Smooth muscle cell (in vitro differentiated cells): ENCODE results near the gene ADI1. TPM values are rescaled to one million over a fixed set of nuclear protein-coding genes. Genes with fewer than 3 reads are reported as not detected.

Source experiments
- DNase-seq: peaks from one replicate; lab custom pipeline; 2025; ENCODE audit not compliant: unreplicated experiment; lab: John Stamatoyannopoulos, UW
- H2AFZ ChIP-seq: fragments of 200-600 bp; sonication (generic); 2 replicates; pipeline ENCODE4 v1.6.0; 2016; ENCODE audit warnings: antibody characterized with exemption, low read depth, mild to moderate bottlenecking
- H3F3A ChIP-seq: fragments of 200-600 bp; sonication (generic); 2 replicates; pipeline ENCODE4 v1.6.0; 2017; ENCODE audit warnings: antibody characterized with exemption, low read depth
- H3K27ac ChIP-seq: fragments of 200-600 bp; sonication (generic); 2 replicates; pipeline ENCODE4 v1.5.1; 2016; ENCODE audit warnings: low read depth, mild to moderate bottlenecking
- H3K27me3 ChIP-seq: fragments of 200-600 bp; sonication (generic); 2 replicates; pipeline ENCODE4 v1.6.1; 2016; ENCODE audit warnings: low read depth, mild to moderate bottlenecking
- H3K36me3 ChIP-seq: fragments of 200-600 bp; sonication (generic); 2 replicates; pipeline ENCODE4 v1.5.1; 2016; ENCODE audit warnings: low read depth
- H3K4me1 ChIP-seq: fragments of 200-600 bp; sonication (generic); 2 replicates; pipeline ENCODE4 v1.5.1; 2016; ENCODE audit warnings: low read depth
- H3K4me2 ChIP-seq: fragments of 200-600 bp; sonication (generic); 2 replicates; pipeline ENCODE4 v1.6.0; 2016; ENCODE audit warnings: mild to moderate bottlenecking
- H3K4me3 ChIP-seq: fragments of 200-600 bp; sonication (generic); 2 replicates; pipeline ENCODE4 v1.5.1; 2016; ENCODE audit warnings: mild to moderate bottlenecking
- H3K79me2 ChIP-seq: fragments of 200-600 bp; sonication (generic); 2 replicates; pipeline ENCODE4 v1.6.0; 2016; ENCODE audit warnings: low read depth, mild to moderate bottlenecking
- H3K9ac ChIP-seq: fragments of 200-600 bp; sonication (generic); 2 replicates; pipeline ENCODE4 v1.6.0; 2016; ENCODE audit warnings: low read depth
- H3K9me3 ChIP-seq: fragments of 200-600 bp; sonication (generic); replicated peaks from 2 replicates; pipeline ENCODE4 v1.5.1; 2016; ENCODE audit warnings: low read depth
- H4K20me1 ChIP-seq: fragments of 200-600 bp; sonication (generic); 2 replicates; pipeline ENCODE4 v1.6.0; 2016; ENCODE audit warnings: low read depth
- WGBS: methylation state at CpG from one replicate; pipeline ENCODE4 v1.1.7; 2016; ENCODE audit warnings: low lambda C conversion rate; 5-methylcytosine and 5-hydroxymethylcytosine counted together
- polyA plus RNA-seq: library from polyadenylated mRNA; unstranded; fragments of >200 nt; fragmentation: Nextera tagmentation; extraction: Ambion mirVana; gene quantifications from 2 replicates; pipeline ENCODE4 v1.2.1, GENCODE V29; 2016
- total RNA-seq: library from RNA; depleted of rRNA; stranded (reverse); fragments of >200 nt; gene quantifications from 2 replicates; pipeline ENCODE4 v1.2.3, GENCODE V29; 2014
- TF ChIP-seq, protein P1 (sequence below): fragments of 200-600 bp; sonication (generic); IDR thresholded peaks from 2 replicates; pipeline ENCODE4 v1.5.1; 2017; ENCODE audit warnings: borderline replicate concordance, mild to moderate bottlenecking, antibody characterized with exemption; ENCODE audit not compliant: insufficient read depth, poor library complexity, severe bottlenecking

The ADI1 gene
- total and polyA plus RNA-seq, 2 experiments from 2014 or later = 19.0 to 30.9 TPM

DNA sequence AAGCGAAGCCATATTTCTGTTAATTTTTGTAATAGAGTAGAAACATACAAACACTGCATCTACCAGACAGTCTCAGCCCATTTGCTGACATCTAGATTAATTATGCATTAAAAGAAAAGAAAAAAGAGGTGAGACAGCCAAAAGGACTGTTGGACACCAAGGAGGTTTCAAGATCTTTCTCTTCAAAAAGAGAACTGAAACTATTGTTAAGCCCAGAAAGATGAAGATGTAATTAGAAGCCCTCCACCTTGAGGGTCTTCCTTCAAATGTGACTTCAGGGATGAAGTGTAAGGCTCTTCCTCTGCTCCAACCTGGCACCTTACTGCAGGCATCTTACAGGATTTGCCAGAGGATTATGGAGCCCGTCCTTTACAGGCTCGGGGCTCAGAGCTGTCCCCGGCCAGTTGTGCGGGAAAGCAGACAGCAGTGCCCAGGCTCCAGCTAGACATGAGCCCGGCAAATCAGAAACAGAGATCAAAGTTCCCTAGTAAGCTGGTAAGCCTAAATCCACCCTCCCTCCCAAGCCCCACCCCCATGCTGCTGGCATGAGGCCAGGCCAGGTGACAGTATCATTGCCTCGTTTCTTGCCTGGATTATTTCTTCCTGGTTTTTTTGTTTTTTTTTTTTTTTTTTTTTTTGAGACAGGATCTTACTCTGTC, 38.9 kb downstream of the ADI1 start:
- no peak for DNase-seq
- no peak overlapping the region for H3K4me2 ChIP-seq
- TF ChIP-seq, protein P1, sequence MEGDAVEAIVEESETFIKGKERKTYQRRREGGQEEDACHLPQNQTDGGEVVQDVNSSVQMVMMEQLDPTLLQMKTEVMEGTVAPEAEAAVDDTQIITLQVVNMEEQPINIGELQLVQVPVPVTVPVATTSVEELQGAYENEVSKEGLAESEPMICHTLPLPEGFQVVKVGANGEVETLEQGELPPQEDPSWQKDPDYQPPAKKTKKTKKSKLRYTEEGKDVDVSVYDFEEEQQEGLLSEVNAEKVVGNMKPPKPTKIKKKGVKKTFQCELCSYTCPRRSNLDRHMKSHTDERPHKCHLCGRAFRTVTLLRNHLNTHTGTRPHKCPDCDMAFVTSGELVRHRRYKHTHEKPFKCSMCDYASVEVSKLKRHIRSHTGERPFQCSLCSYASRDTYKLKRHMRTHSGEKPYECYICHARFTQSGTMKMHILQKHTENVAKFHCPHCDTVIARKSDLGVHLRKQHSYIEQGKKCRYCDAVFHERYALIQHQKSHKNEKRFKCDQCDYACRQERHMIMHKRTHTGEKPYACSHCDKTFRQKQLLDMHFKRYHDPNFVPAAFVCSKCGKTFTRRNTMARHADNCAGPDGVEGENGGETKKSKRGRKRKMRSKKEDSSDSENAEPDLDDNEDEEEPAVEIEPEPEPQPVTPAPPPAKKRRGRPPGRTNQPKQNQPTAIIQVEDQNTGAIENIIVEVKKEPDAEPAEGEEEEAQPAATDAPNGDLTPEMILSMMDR = no peak

DNA sequence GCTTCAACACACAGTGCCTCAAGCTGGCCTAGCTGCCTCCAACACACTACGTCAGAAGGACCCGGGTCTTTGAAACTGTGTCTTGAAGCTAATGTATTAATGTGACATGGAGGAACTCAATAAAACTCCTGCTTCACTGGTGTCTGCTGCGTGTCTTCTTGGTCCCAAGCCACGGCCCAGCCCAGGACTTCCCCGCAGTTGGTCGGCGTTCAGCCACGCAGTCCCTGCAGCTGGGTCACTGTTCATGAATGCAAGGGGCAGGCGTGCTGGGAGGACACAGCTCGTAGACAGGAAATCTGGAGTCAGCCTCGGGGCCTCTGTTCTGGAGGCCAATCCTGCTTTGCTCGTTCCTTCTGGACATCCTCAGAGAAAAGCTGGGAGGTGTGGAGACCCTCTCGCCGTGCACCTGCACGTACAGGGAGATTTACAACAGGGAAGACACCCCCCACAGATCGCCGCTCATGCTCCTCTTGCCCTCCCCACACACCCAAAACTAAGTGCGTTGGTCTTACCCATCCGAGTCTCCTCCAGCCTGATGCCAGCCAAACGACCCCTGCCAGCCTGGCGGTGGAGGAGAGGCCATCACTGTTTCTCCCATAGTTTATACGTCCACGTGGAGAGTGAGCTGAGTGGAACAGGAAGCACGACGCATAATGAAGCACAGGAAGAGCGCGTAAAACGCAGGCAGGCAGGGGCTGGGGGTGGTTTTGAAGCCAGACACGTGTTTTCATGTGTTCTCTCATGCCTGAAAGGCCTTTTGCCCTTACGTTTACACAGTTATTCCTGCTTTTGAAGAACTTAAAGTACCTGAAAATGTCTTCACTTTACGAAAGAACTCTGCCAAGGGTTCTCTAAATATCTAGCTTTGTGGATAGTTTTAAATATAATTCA, 39.7 kb downstream of the ADI1 start:
- no peaks in the 10 kb centered on the region for H3F3A ChIP-seq
- no peak overlapping the region for H3K27ac ChIP-seq
- DNase-seq = no peak
- no peak overlapping the region for H3K4me3 ChIP-seq
- H3K9ac ChIP-seq = no peak overlapping the region
- H3K27me3 ChIP-seq = no peaks in the 10 kb centered on the region
- no peaks in the 10 kb centered on the region for H3K4me1 ChIP-seq
- TF ChIP-seq, protein P1 = no peak
- H2AFZ ChIP-seq = no peak overlapping the region
- no peak overlapping the region for H3K4me2 ChIP-seq
- H3K36me3 ChIP-seq = no peaks in the 10 kb centered on the region
- H4K20me1 ChIP-seq = no peaks in the 10 kb centered on the region
- whole genome bisulfite sequencing = 96% methylated on average over 31 of the region's 31 CpGs
- H3K9me3 ChIP-seq = no peaks in the 10 kb centered on the region
- H3K79me2 ChIP-seq = no peaks in the 10 kb centered on the region

More for the DNA sequence above, 38.9 kb downstream of the ADI1 start:
- no peaks in the 10 kb centered on the region for H3K36me3 ChIP-seq
- no peak overlapping the region for H3K27ac ChIP-seq
- H3K4me3 ChIP-seq = no peak overlapping the region
- H3K79me2 ChIP-seq = no peaks in the 10 kb centered on the region
- no peaks in the 10 kb centered on the region for H3K27me3 ChIP-seq
- H4K20me1 ChIP-seq = no peaks in the 10 kb centered on the region
- WGBS = 74% methylated on average over 7 of the region's 7 CpGs
- H3K9ac ChIP-seq = no peak overlapping the region
- no peak overlapping the region for H2AFZ ChIP-seq
- no peaks in the 10 kb centered on the region for H3K9me3 ChIP-seq
- H3K4me1 ChIP-seq = no peaks in the 10 kb centered on the region
- H3F3A ChIP-seq = no peaks in the 10 kb centered on the region

DNA sequence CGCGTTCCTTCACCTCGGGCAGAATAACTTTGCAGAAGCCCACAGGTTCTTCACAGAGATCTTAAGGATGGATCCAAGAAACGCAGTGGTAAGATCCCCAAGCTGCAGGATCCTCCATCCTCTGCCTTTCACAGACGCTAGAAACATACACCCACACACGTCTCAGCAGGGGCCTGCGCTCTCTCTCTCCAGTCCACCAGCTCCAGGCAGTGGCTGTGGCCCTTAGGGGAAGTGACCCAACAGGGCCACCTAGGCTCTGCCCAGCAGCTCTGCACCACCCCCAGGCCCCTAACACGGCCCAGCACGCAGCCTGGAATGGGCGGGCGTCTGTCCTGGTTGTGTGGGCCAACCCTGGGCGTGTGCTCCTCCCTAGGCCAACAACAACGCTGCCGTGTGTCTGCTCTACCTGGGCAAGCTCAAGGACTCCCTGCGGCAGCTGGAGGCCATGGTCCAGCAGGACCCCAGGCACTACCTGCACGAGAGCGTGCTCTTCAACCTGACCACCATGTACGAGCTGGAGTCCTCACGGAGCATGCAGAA, 40.4 kb downstream of the ADI1 start:
- no peaks in the 10 kb centered on the region for H3K27me3 ChIP-seq
- H3K4me1 ChIP-seq = no peaks in the 10 kb centered on the region
- H4K20me1 ChIP-seq = no peaks in the 10 kb centered on the region
- H3K79me2 ChIP-seq = no peaks in the 10 kb centered on the region
- H3K4me3 ChIP-seq = no peak overlapping the region
- TF ChIP-seq, protein P1 = no peak
- H3K9me3 ChIP-seq = no peaks in the 10 kb centered on the region
- DNase-seq = no peak
- no peaks in the 10 kb centered on the region for H3F3A ChIP-seq
- no peak overlapping the region for H3K27ac ChIP-seq
- no peaks in the 10 kb centered on the region for H3K36me3 ChIP-seq
- no peak overlapping the region for H2AFZ ChIP-seq
- no peak overlapping the region for H3K4me2 ChIP-seq
- H3K9ac ChIP-seq = no peak overlapping the region
- 93% methylated on average over 19 of the region's 19 CpGs for WGBS
